ENCODE measurements around the gene CYYR1. TPM values are rescaled to one million over a fixed set of nuclear protein-coding genes. Genes with fewer than 3 reads are reported as not detected.
"Not testable (repeated sequence)": the region's sequence is repeated elsewhere in the genome, so short reads cannot be mapped to it uniquely, and the experiment has no call there.

The CYYR1 gene
- total RNA-seq, 5 donors from 2014 or later (not counting 1 experiment from before 2014, with no cell fraction given): 0.09 to 0.29 (median 0.26) TPM; not detected in 2

- Mint-ChIP-seq H3K4me3 (no peak overlapping the region), H3K36me3 (no peaks in the 10 kb centered on the region), H3K9me3 (peaks cover 0 to 7% (median 0%) of the 10 kb centered on the region in 3 donors), H3K27me3 (no peaks in the 10 kb centered on the region), H3K4me1 (no peaks in the 10 kb centered on the region), H3K27ac (no peak overlapping the region)
- ChIA-PET POLR2A (no interaction called here), CTCF (no interaction called here)
- H3K4me1 ChIP-seq (ENCODE audit: control insufficient read depth in 1 of 2, extremely low read depth in 1 of 2, insufficient read depth in 2 of 2, low read length in 2 of 2): no peaks in the 10 kb centered on the region
- H3K4me3 ChIP-seq (ENCODE audit: control insufficient read depth in 1 of 2, extremely low read depth in 1 of 2, low read length in 1 of 2): no peak overlapping the region
- no peak for DNase-seq
- H3K27ac ChIP-seq (ENCODE audit: low read length): no peak overlapping the region
- H3K9me3 ChIP-seq: no peaks in the 10 kb centered on the region
- no peaks in the 10 kb centered on the region for H3K36me3 ChIP-seq (ENCODE audit: control insufficient read depth in 2 of 2, extremely low read depth in 1 of 2, insufficient read depth in 1 of 2, low read length in 1 of 2)
- WGBS (ENCODE audit: insufficient coverage): 62% methylated on average over 2 of the region's 8 CpGs
- H3K27me3 ChIP-seq (replicated peaks in 1 of 2; ENCODE audit: control insufficient read depth in 2 of 2, extremely low read depth in 1 of 2, insufficient read depth in 2 of 2, low read length in 1 of 2): no peaks in the 10 kb centered on the region
- ATAC-seq (replicated peaks in 1 of 4): no peak
These were observed 102.6 kb downstream of the CYYR1 start for GRCh38 chr21:26470351-26471098.

DNA sequence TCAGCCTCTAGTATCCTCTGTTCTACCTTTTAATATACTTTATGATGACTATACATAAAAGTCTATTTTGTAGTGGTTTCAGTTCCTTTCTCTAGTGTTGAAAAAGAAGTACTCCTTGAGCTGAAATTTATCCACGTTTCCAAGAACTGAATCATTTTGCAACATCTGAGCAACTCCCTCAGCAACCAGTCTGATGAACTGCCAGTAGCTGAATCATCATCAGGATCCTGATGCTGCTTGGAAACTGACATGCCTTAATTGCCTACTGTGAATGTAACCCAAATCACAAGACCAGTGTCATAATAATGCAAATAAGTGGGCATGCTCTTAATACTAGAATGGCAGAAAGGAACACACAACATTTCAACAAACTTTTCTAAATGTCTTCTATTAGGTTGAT is 103.3 kb downstream of the CYYR1 start:
- WGBS (ENCODE audit: insufficient coverage): no CpG with 5 or more reads among the region's 1 CpG
- Histone ChIP-seq H3K36me3 (ENCODE audit: control insufficient read depth in 2 of 2, extremely low read depth in 1 of 2, insufficient read depth in 1 of 2, low read length in 1 of 2) (no peaks in the 10 kb centered on the region), H3K27me3 (replicated peaks in 1 of 2; ENCODE audit: control insufficient read depth in 2 of 2, extremely low read depth in 1 of 2, insufficient read depth in 2 of 2, low read length in 1 of 2) (no peaks in the 10 kb centered on the region), H3K4me3 (ENCODE audit: control insufficient read depth in 1 of 2, extremely low read depth in 1 of 2, low read length in 1 of 2) (no peak overlapping the region), H3K27ac (ENCODE audit: low read length) (no peak overlapping the region), H3K4me1 (ENCODE audit: control insufficient read depth in 1 of 2, extremely low read depth in 1 of 2, insufficient read depth in 2 of 2, low read length in 2 of 2) (no peaks in the 10 kb centered on the region), H3K9me3 (no peaks in the 10 kb centered on the region)
- ChIA-PET CTCF (no interaction called here), POLR2A (no interaction called here)
- ATAC-seq (replicated peaks in 1 of 4): no peak
- H3K4me3 Mint-ChIP-seq: no peak overlapping the region
- H3K27me3 Mint-ChIP-seq: no peaks in the 10 kb centered on the region
- H3K4me1 Mint-ChIP-seq: no peaks in the 10 kb centered on the region
- no peaks in the 10 kb centered on the region for H3K36me3 Mint-ChIP-seq
- DNase-seq: no peak
- peaks cover 0 to 7% (median 0%) of the 10 kb centered on the region in 3 donors for H3K9me3 Mint-ChIP-seq
- no peak overlapping the region for H3K27ac Mint-ChIP-seq

DNA sequence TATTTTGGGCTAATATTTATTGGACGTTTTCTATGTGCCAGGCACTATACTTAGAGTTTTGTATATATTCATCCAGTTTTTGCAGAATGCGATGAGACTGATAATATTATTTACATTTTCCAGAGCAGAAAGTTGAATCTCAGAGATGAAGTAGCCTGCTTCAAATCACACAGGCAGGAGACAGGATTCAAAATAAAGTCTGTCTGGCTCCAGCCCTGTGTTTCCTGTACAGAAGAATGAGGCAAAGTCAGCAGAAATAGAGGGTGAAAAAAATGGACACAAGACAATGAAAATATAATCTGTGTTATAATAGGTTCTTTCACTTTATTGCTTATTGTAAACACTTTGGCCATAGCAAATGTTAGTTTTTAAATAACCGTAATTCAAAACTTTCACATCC is 107.2 kb downstream of the CYYR1 start:
- no peaks in the 10 kb centered on the region for H3K9me3 ChIP-seq
- H3K36me3 ChIP-seq (ENCODE audit: control insufficient read depth in 2 of 2, extremely low read depth in 1 of 2, insufficient read depth in 1 of 2, low read length in 1 of 2): no peaks in the 10 kb centered on the region
- no peak overlapping the region for H3K4me3 Mint-ChIP-seq
- ATAC-seq (replicated peaks in 1 of 4) (no peak), DNase-seq (no peak)
- no CpG with 5 or more reads among the region's 3 CpGs for WGBS (ENCODE audit: insufficient coverage)
- CTCF ChIA-PET: no interaction called here
- no peaks in the 10 kb centered on the region for H3K4me1 ChIP-seq (ENCODE audit: control insufficient read depth in 1 of 2, extremely low read depth in 1 of 2, insufficient read depth in 2 of 2, low read length in 2 of 2)
- no peaks in the 10 kb centered on the region for H3K36me3 Mint-ChIP-seq
- H3K27ac ChIP-seq (ENCODE audit: low read length): no peak overlapping the region
- POLR2A ChIA-PET: no interaction called here
- H3K27ac Mint-ChIP-seq: no peak overlapping the region
- H3K4me1 Mint-ChIP-seq: no peaks in the 10 kb centered on the region
- no peak overlapping the region for H3K4me3 ChIP-seq (ENCODE audit: control insufficient read depth in 1 of 2, extremely low read depth in 1 of 2, low read length in 1 of 2)
- H3K9me3 Mint-ChIP-seq: peaks cover 0 to 7% (median 0%) of the 10 kb centered on the region in 3 donors
- no peaks in the 10 kb centered on the region for H3K27me3 ChIP-seq (replicated peaks in 1 of 2; ENCODE audit: control insufficient read depth in 2 of 2, extremely low read depth in 1 of 2, insufficient read depth in 2 of 2, low read length in 1 of 2)
- H3K27me3 Mint-ChIP-seq: peaks cover 0 to 6% of the 10 kb centered on the region in 2 donors

DNA sequence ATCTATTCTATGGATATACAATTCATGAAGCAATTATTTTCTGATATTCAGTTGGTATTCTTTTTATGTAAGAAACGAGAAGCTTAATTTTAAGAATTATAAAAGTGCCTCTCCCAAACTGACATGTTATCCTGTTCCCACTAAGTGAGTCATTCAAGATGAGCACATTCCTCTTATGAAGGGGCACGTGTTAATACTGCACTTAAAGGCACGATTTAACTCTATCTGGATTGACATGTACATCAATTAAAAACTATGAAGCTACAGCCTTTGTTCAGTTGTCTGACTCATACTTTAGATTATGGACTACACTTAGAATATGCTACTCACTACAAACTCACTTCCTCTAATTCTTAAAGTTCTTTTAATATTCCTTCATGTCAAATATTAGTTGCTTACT is 111.6 kb downstream of the CYYR1 start:
- no peak overlapping the region for H3K27ac ChIP-seq (ENCODE audit: low read length)
- no peaks in the 10 kb centered on the region for H3K4me1 Mint-ChIP-seq
- ATAC-seq (replicated peaks in 1 of 4) (no peak), DNase-seq (no peak)
- peaks cover 0 to 10% of the 10 kb centered on the region in 2 donors for H3K27me3 Mint-ChIP-seq
- no peaks in the 10 kb centered on the region for H3K4me1 ChIP-seq (ENCODE audit: control insufficient read depth in 1 of 2, extremely low read depth in 1 of 2, insufficient read depth in 2 of 2, low read length in 2 of 2)
- no peak overlapping the region for H3K4me3 ChIP-seq (ENCODE audit: control insufficient read depth in 1 of 2, extremely low read depth in 1 of 2, low read length in 1 of 2)
- H3K27me3 ChIP-seq (replicated peaks in 1 of 2; ENCODE audit: control insufficient read depth in 2 of 2, extremely low read depth in 1 of 2, insufficient read depth in 2 of 2, low read length in 1 of 2): no peaks in the 10 kb centered on the region
- 86% methylated on average over 2 of the region's 3 CpGs for whole genome bisulfite sequencing (ENCODE audit: insufficient coverage)
- H3K4me3 Mint-ChIP-seq: no peak overlapping the region
- POLR2A ChIA-PET: no interaction called here
- H3K36me3 Mint-ChIP-seq: no peaks in the 10 kb centered on the region
- H3K27ac Mint-ChIP-seq: no peak overlapping the region
- no peaks in the 10 kb centered on the region for H3K9me3 Mint-ChIP-seq
- H3K9me3 ChIP-seq: no peaks in the 10 kb centered on the region
- CTCF ChIA-PET: no interaction called here
- no peaks in the 10 kb centered on the region for H3K36me3 ChIP-seq (ENCODE audit: control insufficient read depth in 2 of 2, extremely low read depth in 1 of 2, insufficient read depth in 1 of 2, low read length in 1 of 2)

DNA sequence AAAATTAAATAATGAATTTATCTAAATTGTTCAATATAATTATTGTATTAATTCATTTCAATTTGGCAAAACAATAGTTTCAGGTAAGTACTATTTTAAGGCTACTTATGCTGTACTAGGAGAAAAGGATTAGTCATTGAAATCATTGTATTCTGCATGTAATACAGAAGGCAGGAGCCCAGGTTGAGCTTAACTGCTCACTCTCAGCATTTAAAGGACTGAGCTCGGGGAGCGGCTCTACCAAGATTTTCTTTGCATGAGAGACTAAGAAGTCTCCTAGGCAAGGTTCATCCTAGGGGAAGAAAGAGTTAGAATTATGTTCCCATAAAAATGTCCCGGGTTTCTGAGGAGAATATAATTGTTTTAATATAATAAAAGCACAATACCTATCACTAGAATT is 112.5 kb downstream of the CYYR1 start:
- Mint-ChIP-seq H3K4me1 (no peaks in the 10 kb centered on the region), H3K36me3 (no peaks in the 10 kb centered on the region), H3K4me3 (no peak overlapping the region), H3K27me3 (peaks cover 0 to 10% of the 10 kb centered on the region in 2 donors), H3K9me3 (no peaks in the 10 kb centered on the region), H3K27ac (no peak overlapping the region)
- no peak for ATAC-seq (replicated peaks in 1 of 4)
- Histone ChIP-seq H3K27me3 (replicated peaks in 1 of 2; ENCODE audit: control insufficient read depth in 2 of 2, extremely low read depth in 1 of 2, insufficient read depth in 2 of 2, low read length in 1 of 2) (no peaks in the 10 kb centered on the region), H3K4me3 (ENCODE audit: control insufficient read depth in 1 of 2, extremely low read depth in 1 of 2, low read length in 1 of 2) (no peak overlapping the region), H3K9me3 (no peaks in the 10 kb centered on the region), H3K27ac (ENCODE audit: low read length) (no peak overlapping the region), H3K36me3 (ENCODE audit: control insufficient read depth in 2 of 2, extremely low read depth in 1 of 2, insufficient read depth in 1 of 2, low read length in 1 of 2) (no peaks in the 10 kb centered on the region), H3K4me1 (ENCODE audit: control insufficient read depth in 1 of 2, extremely low read depth in 1 of 2, insufficient read depth in 2 of 2, low read length in 2 of 2) (no peaks in the 10 kb centered on the region)
- CTCF ChIA-PET: no interaction called here
- no peak for DNase-seq
- POLR2A ChIA-PET: no interaction called here
- no CpG with 5 or more reads among the region's 3 CpGs for WGBS (ENCODE audit: insufficient coverage)

- H3K4me3 Mint-ChIP-seq; H3K4me1 ChIP-seq (ENCODE audit: control insufficient read depth in 1 of 2, extremely low read depth in 1 of 2, insufficient read depth in 2 of 2, low read length in 2 of 2); CTCF ChIA-PET; H3K27ac ChIP-seq (ENCODE audit: low read length); H3K27ac Mint-ChIP-seq; POLR2A ChIA-PET; H3K4me1 Mint-ChIP-seq; H3K36me3 Mint-ChIP-seq; DNase-seq; H3K27me3 ChIP-seq (replicated peaks in 1 of 2; ENCODE audit: control insufficient read depth in 2 of 2, extremely low read depth in 1 of 2, insufficient read depth in 2 of 2, low read length in 1 of 2); H3K4me3 ChIP-seq (ENCODE audit: control insufficient read depth in 1 of 2, extremely low read depth in 1 of 2, low read length in 1 of 2); H3K27me3 Mint-ChIP-seq; H3K36me3 ChIP-seq (ENCODE audit: control insufficient read depth in 2 of 2, extremely low read depth in 1 of 2, insufficient read depth in 1 of 2, low read length in 1 of 2); H3K9me3 Mint-ChIP-seq; H3K9me3 ChIP-seq; ATAC-seq (replicated peaks in 1 of 4): not testable (repeated sequence)
- no CpG with 5 or more reads among the region's 3 CpGs for WGBS (ENCODE audit: insufficient coverage)
These were observed 114.2 kb downstream of the CYYR1 start for GRCh38 chr21:26458854-26459253.

DNA sequence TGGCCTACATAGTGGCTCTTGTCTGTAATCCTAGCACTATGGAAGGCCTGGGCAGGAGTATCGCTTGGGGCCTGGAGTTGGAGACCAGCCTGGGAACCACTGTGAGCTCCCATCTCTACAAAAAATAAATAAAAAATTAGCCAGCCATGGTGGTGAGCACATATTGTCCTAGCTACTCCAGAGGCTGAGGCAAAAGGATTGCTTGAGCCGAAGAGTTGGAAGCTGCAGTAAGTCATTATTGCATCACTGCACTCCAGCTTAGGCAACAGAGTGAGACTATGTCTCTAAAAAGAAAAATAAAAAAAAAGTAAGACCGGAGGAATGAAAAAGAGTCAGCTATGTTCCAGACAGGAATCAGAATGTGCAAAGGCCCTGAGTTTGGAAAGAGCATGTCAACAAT is 115.3 kb downstream of the CYYR1 start:
- Histone ChIP-seq H3K27me3 (replicated peaks in 1 of 2; ENCODE audit: control insufficient read depth in 2 of 2, extremely low read depth in 1 of 2, insufficient read depth in 2 of 2, low read length in 1 of 2) (no peaks in the 10 kb centered on the region), H3K4me1 (ENCODE audit: control insufficient read depth in 1 of 2, extremely low read depth in 1 of 2, insufficient read depth in 2 of 2, low read length in 2 of 2) (no peaks in the 10 kb centered on the region), H3K36me3 (ENCODE audit: control insufficient read depth in 2 of 2, extremely low read depth in 1 of 2, insufficient read depth in 1 of 2, low read length in 1 of 2) (no peaks in the 10 kb centered on the region), H3K9me3 (no peaks in the 10 kb centered on the region), H3K4me3 (ENCODE audit: control insufficient read depth in 1 of 2, extremely low read depth in 1 of 2, low read length in 1 of 2) (no peak overlapping the region), H3K27ac (ENCODE audit: low read length) (no peak overlapping the region)
- WGBS (ENCODE audit: insufficient coverage): 100% methylated on average over 1 of the region's 3 CpGs
- H3K36me3 Mint-ChIP-seq: no peaks in the 10 kb centered on the region
- H3K4me1 Mint-ChIP-seq: no peaks in the 10 kb centered on the region
- ATAC-seq (replicated peaks in 1 of 4) (no peak), DNase-seq (no peak)
- H3K27ac Mint-ChIP-seq: no peak overlapping the region
- H3K4me3 Mint-ChIP-seq: no peak overlapping the region
- no peaks in the 10 kb centered on the region for H3K9me3 Mint-ChIP-seq
- CTCF ChIA-PET: no interaction called here
- POLR2A ChIA-PET: no interaction called here
- H3K27me3 Mint-ChIP-seq: peaks cover 0 to 10% of the 10 kb centered on the region in 2 donors

All from T-cell (primary cell).